Ammon's horn (tissue), 1 donor: ENCODE measurements around the gene SGK1.

Experiments
- DNase-seq: peaks from one replicate; pipeline ENCODE4 v3.0.0-alpha.2; 2016; ENCODE audit warnings: low spot score

The SGK1 gene

GRCh38 chr6:134119486-134119885 is 198.4 kb downstream of the SGK1 start:
- no peak for DNase-seq
